ENCODE results near the gene PPIG. TPM values are rescaled to one million over a fixed set of nuclear protein-coding genes. Genes with fewer than 3 reads are reported as not detected.
"Not testable (repeated sequence)": the region's sequence is repeated elsewhere in the genome, so short reads cannot be mapped to it uniquely, and the experiment has no call there.

The PPIG gene
- polyA plus RNA-seq, 1 donor = 50.7 TPM

GRCh38 chr2:169590804-169591203 lies 6.7 kb downstream of the PPIG start:
- DNase-seq (ENCODE audit: low read depth) = no peak

- DNase-seq (ENCODE audit: low read depth) = not testable (repeated sequence)
These were observed 12.4 kb downstream of the PPIG start for GRCh38 chr2:169596546-169596945.

GRCh38 chr2:169598982-169599381 lies 14.8 kb downstream of the PPIG start:
- no peak for DNase-seq (ENCODE audit: low read depth)

DNA sequence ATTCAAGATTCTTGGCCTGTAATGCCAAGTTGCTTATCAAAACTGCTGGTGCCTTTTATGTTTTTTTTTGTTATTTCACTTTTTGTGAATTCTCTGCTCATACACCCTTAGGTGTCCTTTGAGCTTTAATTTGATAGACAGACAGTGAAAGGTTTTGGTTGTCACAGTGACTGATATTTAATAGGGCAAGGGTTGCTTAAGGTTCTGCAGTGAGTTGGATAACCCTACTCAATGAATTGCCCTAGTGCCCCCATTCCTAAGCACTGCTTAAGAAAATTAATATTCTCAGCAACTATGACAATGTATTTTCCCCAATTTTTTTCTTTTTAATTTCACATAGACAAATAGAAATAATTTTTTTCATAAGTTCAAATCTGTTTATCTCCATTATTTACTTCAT lies 15.4 kb downstream of the PPIG start:
- DNase-seq (ENCODE audit: low read depth) = no peak

GRCh38 chr2:169609264-169609663 lies 25.1 kb downstream of the PPIG start:
- DNase-seq (ENCODE audit: low read depth) = no peak

DNA sequence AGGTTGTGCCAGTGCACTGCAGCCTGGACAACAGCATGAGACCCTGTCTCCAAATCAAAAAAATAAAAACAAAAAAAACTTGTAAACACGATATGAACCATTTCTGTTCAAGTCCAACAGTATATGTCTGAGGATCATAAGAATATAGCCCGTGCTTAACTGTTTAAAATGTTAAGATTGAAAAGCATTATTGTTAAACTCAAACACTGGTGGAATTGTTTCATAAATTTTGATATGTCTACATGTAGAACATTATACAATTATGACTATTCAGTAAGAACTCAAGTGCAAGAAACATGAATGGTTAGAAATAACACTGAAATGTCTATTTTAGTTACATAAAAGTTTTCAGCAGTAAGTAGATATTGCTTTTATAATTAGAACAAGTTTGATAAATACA lies 29.7 kb downstream of the PPIG start:
- DNase-seq (ENCODE audit: low read depth) = no peak

DNA sequence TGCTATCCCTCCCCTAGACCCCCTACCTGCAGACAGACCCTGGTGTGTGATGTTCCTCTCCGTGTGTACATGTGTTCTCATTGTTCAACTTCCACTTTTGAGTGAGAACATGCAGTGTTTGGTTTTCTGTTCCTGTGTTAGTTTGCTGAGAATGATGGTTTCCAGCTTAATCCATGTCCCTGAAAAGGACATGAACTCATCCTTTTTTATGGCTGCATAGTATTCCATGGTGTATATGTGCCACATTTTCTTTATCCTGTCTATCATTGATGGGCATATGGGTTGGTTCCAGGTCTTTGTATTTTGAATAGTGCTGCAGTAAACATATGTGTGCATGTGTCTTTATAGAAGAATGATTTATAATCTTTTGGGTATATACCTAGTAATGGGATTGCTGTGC lies 31.8 kb downstream of the PPIG start:
- DNase-seq (ENCODE audit: low read depth) = not testable (repeated sequence)

GRCh38 chr2:169619946-169620345 lies 35.8 kb downstream of the PPIG start:
- no peak for DNase-seq (ENCODE audit: low read depth)

GRCh38 chr2:169620509-169620908 lies 36.4 kb downstream of the PPIG start:
- no peak for DNase-seq (ENCODE audit: low read depth)

GRCh38 chr2:169623235-169623634 lies 39.1 kb downstream of the PPIG start:
- DNase-seq (ENCODE audit: low read depth) = no peak

- no peak for DNase-seq (ENCODE audit: low read depth)
These were observed 41.6 kb downstream of the PPIG start for GRCh38 chr2:169625781-169626180.

DNA sequence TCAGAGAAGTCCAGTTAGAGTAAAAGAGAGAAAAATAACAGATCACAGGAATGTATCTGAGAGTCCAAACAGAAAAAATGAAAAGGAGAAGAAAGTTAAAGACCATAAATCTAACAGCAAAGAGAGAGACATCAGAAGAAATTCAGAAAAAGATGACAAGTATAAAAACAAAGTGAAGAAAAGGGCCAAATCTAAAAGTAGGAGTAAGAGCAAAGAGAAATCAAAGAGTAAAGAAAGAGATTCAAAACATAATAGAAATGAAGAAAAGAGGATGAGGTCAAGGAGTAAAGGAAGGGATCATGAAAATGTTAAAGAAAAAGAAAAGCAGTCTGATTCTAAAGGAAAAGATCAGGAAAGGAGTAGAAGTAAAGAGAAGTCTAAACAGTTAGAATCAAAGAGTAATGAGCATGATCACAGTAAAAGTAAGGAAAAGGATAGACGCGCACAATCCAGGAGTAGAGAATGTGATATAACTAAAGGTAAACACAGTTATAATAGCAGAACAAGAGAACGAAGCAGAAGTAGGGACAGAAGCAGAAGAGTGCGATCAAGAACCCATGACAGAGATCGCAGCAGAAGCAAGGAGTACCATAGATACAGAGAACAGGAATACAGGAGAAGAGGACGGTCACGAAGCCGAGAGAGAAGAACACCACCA lies 52.4 kb downstream of the PPIG start:
- DNase-seq (ENCODE audit: low read depth) = no peak

- DNase-seq (ENCODE audit: low read depth) = no peak
These were observed 53.5 kb downstream of the PPIG start for GRCh38 chr2:169637620-169638019.

DNA sequence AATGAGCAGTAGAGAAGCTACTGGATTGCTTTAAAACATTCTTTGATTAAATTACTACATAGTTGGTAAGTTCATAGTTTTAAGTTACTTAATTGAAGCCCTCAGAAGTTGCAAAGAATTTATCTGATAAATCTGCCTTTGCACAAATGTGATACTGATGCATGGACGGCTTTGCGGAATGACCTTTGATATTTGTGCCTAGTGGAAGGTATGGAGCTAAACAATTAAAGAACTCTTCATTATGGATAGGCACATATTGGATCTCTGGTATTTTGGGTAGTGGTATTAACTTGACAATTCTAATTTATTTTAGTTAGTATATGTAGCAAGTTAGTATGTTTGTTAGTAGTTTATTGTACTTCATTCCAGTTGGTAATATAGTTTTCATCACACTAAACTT lies 56.0 kb downstream of the PPIG start:
- DNase-seq (ENCODE audit: low read depth) = no peak

GRCh38 chr2:169641464-169641863 lies 57.3 kb downstream of the PPIG start:
- DNase-seq (ENCODE audit: low read depth) = no peak

DNA sequence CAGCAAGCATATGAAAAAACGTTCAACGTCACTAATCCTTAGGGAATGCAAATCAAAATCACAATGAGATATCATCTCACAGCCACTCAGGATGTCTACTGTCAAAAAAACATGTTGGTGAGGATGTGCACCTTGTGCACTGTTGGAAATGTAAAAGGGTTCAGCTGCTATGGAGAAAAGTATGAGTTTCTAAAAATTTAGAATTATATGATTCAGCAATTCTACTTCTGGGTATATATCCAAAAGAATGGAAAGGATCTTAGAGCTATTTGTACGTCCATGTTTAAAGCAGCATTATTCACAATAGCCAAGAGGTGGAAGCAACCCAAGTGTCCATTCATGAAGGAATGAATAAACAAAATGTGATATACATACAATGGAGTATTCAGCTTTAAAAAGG lies 60.0 kb downstream of the PPIG start:
- DNase-seq (ENCODE audit: low read depth) = no peak

DNA sequence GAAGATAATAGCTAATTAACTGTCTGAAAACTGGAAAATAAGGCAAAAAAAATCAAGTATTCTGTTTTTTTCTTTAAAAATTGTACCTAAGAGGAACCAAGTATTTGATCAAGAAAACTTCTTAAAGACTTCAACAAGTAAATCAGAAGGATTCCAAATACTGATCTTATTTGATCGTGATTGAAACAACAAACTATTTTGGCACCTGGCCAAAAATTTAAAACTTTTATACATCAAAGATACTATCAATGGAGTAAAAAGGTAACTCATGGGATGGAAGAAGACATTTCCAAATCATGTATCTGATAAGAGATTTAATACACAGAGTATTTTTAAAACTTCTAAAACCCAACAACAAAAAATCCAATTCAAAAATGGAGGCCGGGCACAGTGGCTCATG lies 63.3 kb downstream of the PPIG start:
- no peak for DNase-seq (ENCODE audit: low read depth)

DNA sequence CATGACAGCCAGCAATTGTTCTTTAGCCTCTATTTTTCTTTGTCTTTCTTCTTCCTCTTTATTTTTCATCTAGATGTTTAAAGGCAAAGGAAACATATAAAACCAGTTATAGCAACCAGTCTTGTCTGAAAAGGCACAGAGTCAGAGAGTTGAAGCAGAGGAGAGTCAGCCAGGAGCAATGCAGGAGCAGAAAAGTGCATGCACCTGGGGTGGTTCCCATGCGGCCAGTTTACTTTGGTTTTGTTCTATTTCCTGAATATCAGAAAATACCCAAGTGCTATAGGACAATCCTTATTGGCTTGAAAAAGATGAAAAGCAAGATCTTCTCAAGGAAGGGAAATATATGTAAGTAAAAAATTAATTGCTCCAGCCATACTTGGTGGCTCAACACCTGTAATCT lies 65.1 kb downstream of the PPIG start:
- no peak for DNase-seq (ENCODE audit: low read depth)

- DNase-seq (ENCODE audit: low read depth) = no peak
These were observed 69.5 kb downstream of the PPIG start for GRCh38 chr2:169653636-169654035.

DNA sequence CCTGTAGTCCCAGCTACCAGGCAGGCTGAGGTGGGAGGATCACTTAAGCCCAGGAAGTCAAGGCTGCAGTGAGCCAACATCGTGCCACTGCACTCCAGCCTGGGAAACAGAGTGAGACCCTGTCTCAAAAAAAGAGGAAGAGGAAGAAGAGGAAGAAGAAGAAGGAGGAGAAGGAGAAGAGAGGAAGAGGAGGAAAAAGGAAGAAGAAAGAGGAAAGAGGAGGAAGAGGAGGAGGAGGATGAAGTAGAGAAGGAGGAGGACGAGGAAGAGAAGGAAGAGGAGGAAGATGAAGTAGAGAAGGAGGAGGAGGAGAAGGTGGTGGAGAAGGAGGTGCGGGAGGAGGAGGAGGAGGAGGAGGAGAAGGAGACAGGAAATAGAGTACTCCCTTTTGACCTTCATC lies 72.0 kb downstream of the PPIG start:
- DNase-seq (ENCODE audit: low read depth) = no peak

- no peak for DNase-seq (ENCODE audit: low read depth)
These were observed 74.7 kb downstream of the PPIG start for GRCh38 chr2:169658877-169659276.

DNA sequence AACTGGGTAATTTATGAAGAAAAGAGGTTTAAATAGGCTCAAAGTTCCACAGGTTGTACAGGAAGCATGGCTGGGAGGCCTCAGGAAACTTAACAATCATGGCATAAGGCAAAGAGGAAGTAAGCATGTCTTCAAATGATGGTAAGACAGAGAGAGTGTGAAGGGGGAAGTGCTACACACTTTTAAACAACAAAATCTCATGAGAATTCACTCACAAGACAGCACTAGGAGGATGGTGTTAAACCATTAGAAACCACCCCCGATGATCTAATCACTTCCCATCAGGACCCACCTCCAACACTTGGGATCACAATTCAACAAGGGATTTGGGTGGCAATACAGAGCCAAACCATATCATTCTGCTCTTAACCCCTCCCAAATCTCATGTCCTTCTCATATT lies 75.2 kb downstream of the PPIG start:
- no peak for DNase-seq (ENCODE audit: low read depth)

GRCh38 chr2:169661265-169661664 lies 77.1 kb downstream of the PPIG start:
- DNase-seq (ENCODE audit: low read depth) = no peak

- no peak for DNase-seq (ENCODE audit: low read depth)
These were observed 78.6 kb downstream of the PPIG start for GRCh38 chr2:169662744-169663143.
